Progenitor cell of endocrine pancreas (in vitro differentiated cells): ENCODE measurements around the gene OSER1. TPM values are rescaled to one million over a fixed set of nuclear protein-coding genes. Genes with fewer than 3 reads are reported as not detected.

Experiments
- DNase-seq: peaks from one replicate; pipeline ENCODE4 v3.0.0; 2021; ENCODE audit warnings: low spot score; ENCODE audit not compliant: unreplicated experiment
- H3K27ac Mint-ChIP-seq: 2 replicates; pipeline ENCODE4 v1.8.0; 2021; ENCODE audit warnings: mild to moderate bottlenecking, moderate library complexity, mixed read lengths
- H3K27me3 Mint-ChIP-seq: 2 replicates; pipeline ENCODE4 v1.8.0; 2021; ENCODE audit warnings: mixed read lengths
- H3K36me3 Mint-ChIP-seq: 2 replicates; pipeline ENCODE4 v1.8.0; 2022; ENCODE audit warnings: mixed read lengths; ENCODE audit not compliant: insufficient read depth
- H3K4me1 Mint-ChIP-seq: 2 replicates; pipeline ENCODE4 v1.8.0; 2021; ENCODE audit warnings: low read depth, mixed read lengths
- H3K4me3 Mint-ChIP-seq: 2 replicates; pipeline ENCODE4 v1.8.0; 2021; ENCODE audit warnings: low read depth, mild to moderate bottlenecking, moderate library complexity, mixed read lengths
- H3K9me3 Mint-ChIP-seq: 2 replicates; pipeline ENCODE4 v1.8.0; 2021; ENCODE audit warnings: low read depth, mixed read lengths
- total RNA-seq: library from RNA; stranded (reverse); gene quantifications from 2 replicates; pipeline ENCODE4 v1.2.1, GENCODE V29; 2021
- TF ChIP-seq, protein P1 (sequence below): fragments of 200-600 bp; sonication (generic); IDR thresholded peaks from one replicate; pipeline ENCODE4 v1.5.0; 2021; ENCODE audit warnings: antibody characterized with exemption, mild to moderate bottlenecking; ENCODE audit not compliant: unreplicated experiment

Gene OSER1
- total RNA-seq, 1 donor from 2014 or later = 35.0 TPM

DNA sequence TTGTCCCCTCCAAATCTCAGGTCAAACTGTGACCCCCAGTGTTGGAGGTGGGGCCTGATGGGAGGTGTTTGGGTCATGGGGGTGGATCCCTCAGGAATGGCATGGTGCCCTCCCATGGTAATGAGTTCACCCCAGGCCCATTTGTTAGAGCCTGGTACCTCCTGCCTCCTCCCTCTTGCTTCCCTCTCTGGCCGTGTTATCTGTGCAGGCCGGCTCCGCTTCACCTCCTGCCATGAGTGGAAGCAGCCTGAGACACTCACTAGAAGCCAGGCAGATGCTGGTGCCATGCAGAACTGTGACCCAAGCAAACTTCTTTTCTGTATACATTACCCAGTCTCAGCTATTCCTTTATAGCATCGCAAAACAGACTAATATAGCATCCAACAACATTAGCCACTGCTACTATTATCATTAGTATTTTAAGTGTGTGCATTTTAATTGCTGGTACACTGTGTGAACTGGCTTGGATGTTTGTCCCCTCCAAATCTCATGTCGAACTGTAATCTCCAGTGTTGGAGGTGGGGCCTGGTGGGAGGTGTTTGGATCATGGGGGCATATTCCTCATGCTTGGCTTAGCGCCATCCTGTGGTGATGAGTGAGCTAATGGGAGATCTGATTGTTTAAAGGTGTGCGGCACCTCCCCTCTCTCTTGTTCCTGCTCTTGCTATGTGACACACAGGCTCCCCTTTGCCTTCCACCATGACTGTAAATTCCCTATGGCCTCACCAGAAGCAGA lies 12.2 kb upstream of the OSER1 start:
- Mint-ChIP-seq H3K27ac (no peak overlapping the region), H3K4me3 (no peak overlapping the region), H3K27me3 (no peaks in the 10 kb centered on the region), H3K9me3 (no peaks in the 10 kb centered on the region), H3K36me3 (no peaks in the 10 kb centered on the region), H3K4me1 (peaks cover 10% of the 10 kb centered on the region)
- TF ChIP-seq, protein P1, sequence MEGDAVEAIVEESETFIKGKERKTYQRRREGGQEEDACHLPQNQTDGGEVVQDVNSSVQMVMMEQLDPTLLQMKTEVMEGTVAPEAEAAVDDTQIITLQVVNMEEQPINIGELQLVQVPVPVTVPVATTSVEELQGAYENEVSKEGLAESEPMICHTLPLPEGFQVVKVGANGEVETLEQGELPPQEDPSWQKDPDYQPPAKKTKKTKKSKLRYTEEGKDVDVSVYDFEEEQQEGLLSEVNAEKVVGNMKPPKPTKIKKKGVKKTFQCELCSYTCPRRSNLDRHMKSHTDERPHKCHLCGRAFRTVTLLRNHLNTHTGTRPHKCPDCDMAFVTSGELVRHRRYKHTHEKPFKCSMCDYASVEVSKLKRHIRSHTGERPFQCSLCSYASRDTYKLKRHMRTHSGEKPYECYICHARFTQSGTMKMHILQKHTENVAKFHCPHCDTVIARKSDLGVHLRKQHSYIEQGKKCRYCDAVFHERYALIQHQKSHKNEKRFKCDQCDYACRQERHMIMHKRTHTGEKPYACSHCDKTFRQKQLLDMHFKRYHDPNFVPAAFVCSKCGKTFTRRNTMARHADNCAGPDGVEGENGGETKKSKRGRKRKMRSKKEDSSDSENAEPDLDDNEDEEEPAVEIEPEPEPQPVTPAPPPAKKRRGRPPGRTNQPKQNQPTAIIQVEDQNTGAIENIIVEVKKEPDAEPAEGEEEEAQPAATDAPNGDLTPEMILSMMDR = peak; percentile 30
- DNase-seq = no peak

DNA sequence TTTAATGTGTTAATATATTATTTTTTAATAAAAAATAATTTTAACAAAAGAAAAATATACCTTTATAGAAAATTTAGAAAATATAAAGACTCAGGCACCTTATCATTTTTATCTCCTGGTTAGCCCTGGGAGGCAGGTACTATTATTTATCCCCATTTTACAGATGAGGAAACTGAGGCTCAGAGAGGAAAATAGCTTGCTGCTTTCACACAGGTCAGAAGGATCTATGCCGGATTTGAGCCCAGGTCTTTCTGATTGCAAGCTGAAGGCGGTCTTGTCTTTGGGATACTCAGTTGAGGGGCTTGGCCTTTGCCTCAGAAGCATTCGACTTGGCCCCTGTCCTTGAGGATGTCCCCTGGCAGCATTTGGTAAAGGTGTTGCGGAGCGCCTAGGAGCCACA lies 11.5 kb upstream of the OSER1 start:
- H3K4me3 Mint-ChIP-seq = no peak overlapping the region
- H3K27ac Mint-ChIP-seq = no peak overlapping the region
- no peaks in the 10 kb centered on the region for H3K36me3 Mint-ChIP-seq
- DNase-seq = no peak
- peaks cover 11% of the 10 kb centered on the region for H3K4me1 Mint-ChIP-seq
- TF ChIP-seq, protein P1 = no peak
- no peaks in the 10 kb centered on the region for H3K27me3 Mint-ChIP-seq
- no peaks in the 10 kb centered on the region for H3K9me3 Mint-ChIP-seq

DNA sequence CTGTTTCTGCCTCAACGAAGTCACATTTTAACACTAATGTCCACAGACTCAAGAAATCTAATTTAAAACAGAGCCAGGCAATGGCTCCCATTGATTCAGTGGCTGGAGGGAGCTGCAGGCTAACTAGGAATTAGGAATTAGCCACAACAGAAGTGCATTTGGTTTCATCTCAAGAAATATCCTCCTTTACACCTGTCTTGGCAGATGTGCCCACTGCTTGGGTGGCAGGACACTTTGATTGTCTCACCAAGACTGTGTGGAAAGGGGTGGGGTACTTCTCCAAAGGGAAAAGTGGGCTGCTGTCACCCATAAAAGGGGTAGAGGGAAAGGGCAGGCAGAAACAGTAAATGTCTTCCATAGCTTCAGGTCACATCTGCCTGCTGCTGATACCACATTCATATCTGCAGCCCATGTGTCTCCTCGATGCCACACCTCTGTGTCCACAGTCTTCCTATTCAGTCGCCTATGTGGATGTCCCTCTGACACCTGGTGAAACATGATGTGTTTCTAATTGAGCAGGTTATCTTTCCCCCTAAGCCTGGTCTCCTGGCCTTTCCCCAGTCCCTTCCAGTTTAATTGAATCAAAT lies 10.9 kb upstream of the OSER1 start:
- Mint-ChIP-seq H3K9me3 (no peaks in the 10 kb centered on the region), H3K4me3 (no peak overlapping the region), H3K27me3 (no peaks in the 10 kb centered on the region), H3K4me1 (peaks cover 11% of the 10 kb centered on the region), H3K36me3 (no peaks in the 10 kb centered on the region), H3K27ac (no peak overlapping the region)
- TF ChIP-seq, protein P1 = no peak
- DNase-seq = no peak

DNA sequence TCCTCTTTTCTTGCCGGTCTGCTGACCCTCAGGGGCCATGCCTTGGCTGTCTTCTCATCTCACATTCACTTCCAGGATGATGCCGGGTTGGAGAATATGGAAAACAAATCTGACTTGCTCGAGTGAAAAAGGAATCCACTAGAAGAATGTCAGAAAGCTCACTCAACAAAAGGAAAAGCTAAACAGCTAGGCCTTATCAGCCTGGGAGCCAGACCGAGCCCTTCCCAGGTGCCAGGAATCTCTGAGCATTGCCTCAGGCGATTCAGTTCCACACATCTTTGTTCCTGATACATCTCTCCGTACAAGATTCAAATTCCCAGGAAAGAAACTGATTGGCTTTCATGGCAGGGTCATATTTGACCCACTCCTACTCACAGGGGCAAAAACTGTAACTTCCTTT lies 9.2 kb upstream of the OSER1 start:
- H3K36me3 Mint-ChIP-seq = peaks cover 3% of the 10 kb centered on the region
- TF ChIP-seq, protein P1 = no peak
- H3K27ac Mint-ChIP-seq = peak overlapping the region; percentile 80
- no peaks in the 10 kb centered on the region for H3K9me3 Mint-ChIP-seq
- H3K4me3 Mint-ChIP-seq = no peak overlapping the region
- no peaks in the 10 kb centered on the region for H3K27me3 Mint-ChIP-seq
- H3K4me1 Mint-ChIP-seq = peaks cover 16% of the 10 kb centered on the region
- DNase-seq = no peak

DNA sequence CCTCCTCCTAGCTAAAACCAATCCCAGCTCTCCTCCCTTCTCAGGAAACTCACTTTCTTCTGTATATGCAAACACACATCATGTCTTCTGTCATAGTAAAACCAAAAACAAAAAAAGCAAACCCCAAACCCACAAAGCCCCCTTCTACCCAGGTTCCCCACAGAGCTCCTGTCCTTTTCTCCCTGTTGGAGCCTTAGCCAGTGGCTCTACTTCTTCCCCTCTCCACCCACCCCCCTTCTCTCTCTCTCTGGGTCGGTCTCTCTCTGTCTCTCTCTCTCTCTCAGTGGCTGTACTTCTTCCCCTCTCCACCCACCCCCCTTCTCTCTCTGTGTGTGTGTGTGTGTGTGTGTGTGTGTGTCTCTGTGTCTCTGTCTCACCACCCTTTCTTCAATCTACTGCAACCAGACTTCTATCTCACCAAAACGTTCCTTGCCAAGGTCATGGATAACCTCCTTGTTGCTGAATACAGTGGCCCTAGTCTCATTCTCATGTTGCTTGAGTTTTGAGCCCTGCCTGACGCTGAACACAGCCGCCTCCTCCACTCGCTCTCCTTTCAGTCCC lies 8.7 kb upstream of the OSER1 start:
- H3K4me3 Mint-ChIP-seq = no peak overlapping the region
- H3K27ac Mint-ChIP-seq = peak overlapping the region; percentile 80
- H3K4me1 Mint-ChIP-seq = peaks cover 16% of the 10 kb centered on the region
- DNase-seq = no peak
- H3K36me3 Mint-ChIP-seq = peaks cover 3% of the 10 kb centered on the region
- TF ChIP-seq, protein P1 = no peak
- H3K9me3 Mint-ChIP-seq = no peaks in the 10 kb centered on the region
- H3K27me3 Mint-ChIP-seq = no peaks in the 10 kb centered on the region
